MM.1S (cell line): ENCODE data around the gene PRR36.

Source experiments
- CTCF ChIP-seq: fragments of 300-600 bp; sonication (generic); IDR thresholded peaks from 2 replicates; pipeline ENCODE4 v1.5.1; 2016; ENCODE audit warnings: antibody characterized with exemption, low read length, mixed read lengths
- EZH2phosphoT487 ChIP-seq: fragments of 300-600 bp; sonication (generic); IDR thresholded peaks from 2 replicates; pipeline ENCODE4 v1.6.1; 2018; ENCODE audit warnings: antibody characterized with exemption, low read length

- no peak for TF ChIP-seq CTCF
- TF ChIP-seq EZH2phosphoT487, result no peak
Measured at GRCh38 chr19:7905859-7906258, 31.7 kb upstream of the PRR36 start.
